AG09319 (cell line): ENCODE data around the gene NDST3.
A peak's percentile ranks its signal among the peaks of the same experiment; 100 is the strongest.

Source experiments
- DNase-seq: peaks from one replicate; pipeline ENCODE4 v3.0.0-alpha.2; 2010; ENCODE audit warnings: low read depth; ENCODE audit errors: extremely low read depth
- TF ChIP-seq, protein P1 (sequence below): IDR thresholded peaks from 2 replicates; pipeline ENCODE4 v1.5.1; 2011; ENCODE audit warnings: low read depth, mild to moderate bottlenecking, inconsistent platforms, low read length, moderate library complexity

NDST3 gene

DNA sequence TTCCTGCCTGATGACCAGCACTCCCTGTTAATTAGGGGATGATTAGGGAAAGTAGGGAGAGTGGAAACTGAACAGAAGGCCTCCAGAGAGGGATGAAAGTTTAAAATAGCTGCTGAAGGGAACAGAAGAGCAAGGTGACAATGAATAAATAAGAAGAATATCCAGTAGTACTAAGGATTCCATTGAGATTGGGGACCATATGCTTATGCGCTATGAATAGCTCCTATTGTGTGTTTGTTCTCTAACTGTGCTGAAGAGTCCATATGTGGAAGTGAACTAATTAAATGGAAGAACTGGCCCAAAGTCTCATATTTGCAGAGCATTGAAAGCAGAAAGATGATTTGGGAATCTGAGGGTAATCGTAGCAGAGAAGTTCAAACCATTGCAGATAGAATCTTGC, 181.5 kb downstream of the NDST3 start:
- TF ChIP-seq, protein P1, sequence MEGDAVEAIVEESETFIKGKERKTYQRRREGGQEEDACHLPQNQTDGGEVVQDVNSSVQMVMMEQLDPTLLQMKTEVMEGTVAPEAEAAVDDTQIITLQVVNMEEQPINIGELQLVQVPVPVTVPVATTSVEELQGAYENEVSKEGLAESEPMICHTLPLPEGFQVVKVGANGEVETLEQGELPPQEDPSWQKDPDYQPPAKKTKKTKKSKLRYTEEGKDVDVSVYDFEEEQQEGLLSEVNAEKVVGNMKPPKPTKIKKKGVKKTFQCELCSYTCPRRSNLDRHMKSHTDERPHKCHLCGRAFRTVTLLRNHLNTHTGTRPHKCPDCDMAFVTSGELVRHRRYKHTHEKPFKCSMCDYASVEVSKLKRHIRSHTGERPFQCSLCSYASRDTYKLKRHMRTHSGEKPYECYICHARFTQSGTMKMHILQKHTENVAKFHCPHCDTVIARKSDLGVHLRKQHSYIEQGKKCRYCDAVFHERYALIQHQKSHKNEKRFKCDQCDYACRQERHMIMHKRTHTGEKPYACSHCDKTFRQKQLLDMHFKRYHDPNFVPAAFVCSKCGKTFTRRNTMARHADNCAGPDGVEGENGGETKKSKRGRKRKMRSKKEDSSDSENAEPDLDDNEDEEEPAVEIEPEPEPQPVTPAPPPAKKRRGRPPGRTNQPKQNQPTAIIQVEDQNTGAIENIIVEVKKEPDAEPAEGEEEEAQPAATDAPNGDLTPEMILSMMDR, result no peak
- DNase-seq, result no peak

DNA sequence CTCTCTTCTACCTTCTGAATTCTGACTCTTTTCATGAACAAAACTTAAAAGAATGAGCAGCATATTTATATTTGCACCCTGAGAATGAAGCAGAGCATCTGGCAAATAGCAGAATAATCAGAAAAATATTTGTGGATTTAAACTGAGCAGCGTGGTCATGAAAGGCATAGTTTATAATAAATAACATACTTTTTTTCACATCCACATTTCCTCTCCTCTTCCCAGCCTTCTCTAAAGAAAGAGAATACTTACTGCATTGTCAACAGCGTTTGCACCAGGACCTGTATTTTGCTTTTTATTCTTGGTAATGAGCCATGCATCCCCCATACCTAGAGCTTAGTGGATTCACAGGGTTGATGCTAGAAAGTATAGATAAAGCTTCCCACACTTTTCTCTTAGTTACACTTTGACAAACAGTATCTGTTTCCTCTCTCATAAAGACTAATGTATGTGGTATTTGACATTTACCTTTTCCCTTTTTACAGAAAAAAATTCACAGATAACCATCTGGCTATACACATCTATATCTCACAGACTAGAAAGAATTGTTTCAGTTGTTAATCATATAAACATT, 187.0 kb downstream of the NDST3 start:
- TF ChIP-seq, protein P1, result no peak
- no peak for DNase-seq

DNA sequence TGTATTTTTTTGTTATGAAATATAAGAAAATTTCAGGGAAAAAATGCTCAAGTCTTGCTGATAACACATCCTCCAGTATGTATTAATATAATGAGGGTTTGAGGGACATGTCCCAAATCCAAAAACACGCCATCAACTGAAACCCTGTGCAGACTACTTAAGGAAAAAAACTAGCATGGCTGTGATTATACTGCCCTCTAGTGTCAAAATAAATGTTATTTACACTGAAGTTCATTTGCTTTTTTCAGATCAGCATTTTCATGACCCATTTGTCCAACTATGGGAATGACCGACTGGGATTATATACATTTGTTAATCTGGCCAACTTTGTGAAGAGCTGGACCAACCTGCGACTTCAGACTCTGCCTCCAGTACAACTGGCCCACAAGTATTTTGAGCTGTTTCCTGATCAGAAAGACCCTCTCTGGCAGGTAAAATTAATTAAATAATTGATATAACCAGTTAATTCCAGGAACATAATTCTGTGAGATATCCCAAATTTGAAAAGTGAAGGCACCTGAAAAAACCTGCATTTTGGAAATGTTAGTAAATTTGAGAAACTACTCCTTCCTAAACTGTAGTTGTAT, 190.1 kb downstream of the NDST3 start:
- TF ChIP-seq, protein P1, result peak; percentile 49
- peak; percentile 38 for DNase-seq

DNA sequence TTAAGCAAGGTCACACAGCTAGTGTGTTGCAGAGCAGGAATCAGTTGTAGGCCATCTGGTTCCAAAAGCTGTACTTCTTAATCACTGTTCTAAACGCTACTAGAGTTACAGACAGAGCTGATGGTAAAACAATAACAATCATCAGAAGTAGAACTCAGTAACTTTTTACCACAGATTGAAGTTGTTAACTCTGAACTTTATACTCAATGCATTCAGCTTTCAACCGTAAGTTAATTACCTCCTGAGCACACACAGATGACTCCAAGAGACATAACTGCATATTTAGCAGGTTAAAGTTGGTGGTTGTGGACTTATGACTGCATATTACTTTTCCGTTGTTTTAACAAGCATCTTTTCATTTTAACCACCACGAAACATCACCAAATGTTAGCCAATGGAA, 191.2 kb downstream of the NDST3 start:
- no peak for DNase-seq
- TF ChIP-seq, protein P1, result no peak

DNA sequence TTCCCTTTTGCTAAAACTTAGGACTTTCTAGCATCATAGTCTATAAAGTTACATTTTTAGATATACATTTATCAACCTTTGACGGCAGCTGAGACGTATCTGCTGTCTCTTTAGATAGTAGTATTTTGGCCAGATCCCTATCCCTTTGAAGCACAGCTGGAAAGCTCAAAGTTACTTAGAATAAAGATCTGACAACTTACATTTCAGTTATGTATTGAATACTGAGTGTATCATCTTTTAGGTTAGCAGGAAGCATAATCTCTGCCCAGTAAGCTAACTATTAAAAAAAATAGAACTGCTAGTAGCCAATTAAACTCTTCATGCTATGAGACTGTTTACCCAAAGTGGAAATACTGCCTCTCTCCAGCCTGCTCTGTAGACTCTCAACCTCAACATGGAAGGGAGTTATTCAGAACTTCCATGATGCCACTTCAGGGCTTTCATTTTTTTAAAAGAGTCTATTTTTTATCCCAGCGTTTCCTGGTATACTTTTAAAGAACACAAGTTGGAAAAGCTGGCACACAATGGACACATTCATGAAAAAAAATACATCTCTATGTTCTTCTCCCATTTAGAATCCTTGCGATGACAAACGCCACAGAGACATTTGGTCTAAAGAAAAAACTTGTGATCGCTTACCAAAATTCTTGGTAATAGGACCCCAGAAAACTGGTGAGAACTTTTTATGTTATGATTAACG, 192.2 kb downstream of the NDST3 start:
- no peak for DNase-seq
- TF ChIP-seq, protein P1, result no peak

DNA sequence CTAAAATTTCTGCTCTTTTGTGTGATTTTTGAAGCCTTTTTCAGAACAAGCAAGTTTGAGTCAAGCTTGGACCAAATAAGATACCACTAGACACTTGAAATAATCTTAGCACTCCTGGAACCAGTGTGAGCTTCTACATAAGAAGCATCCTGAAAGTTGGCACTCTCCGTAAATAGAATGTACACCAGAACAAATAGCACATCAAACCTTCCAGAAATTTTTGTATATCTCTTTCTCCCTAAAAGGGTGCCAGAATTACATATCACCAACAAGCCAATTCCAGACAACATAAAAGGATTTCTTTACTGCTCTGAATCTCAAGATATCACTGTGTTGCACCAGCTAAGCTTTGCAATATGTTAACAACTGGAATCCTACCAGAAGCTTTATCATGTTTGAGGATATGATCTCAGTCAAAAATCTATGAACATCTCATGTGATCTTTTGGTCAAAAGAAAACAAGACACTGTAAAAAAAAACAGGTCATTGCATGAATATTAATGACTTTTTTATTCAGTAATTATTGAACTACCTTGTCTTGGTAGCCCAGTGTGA, 201.4 kb downstream of the NDST3 start:
- no peak for DNase-seq
- TF ChIP-seq, protein P1, result no peak

DNA sequence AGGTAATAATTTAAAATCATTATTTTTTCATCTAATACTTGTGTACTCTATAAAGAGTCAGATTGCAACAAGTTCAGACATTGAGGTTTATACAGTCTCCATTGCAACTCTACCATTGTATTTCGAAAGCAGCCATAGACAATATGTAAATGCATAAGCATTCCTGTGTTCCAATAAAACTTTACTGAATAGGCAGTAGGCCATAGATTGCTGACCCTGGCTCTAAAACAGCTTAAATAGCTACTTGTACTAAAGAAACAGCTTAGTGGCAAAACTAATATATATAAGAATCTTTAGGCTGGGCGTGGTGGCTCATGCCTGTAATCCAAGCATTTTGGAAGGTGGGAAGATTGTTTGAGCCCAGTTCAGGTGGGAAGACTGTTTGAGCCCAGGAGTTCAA, 203.2 kb downstream of the NDST3 start:
- TF ChIP-seq, protein P1, result no peak
- DNase-seq, result no peak
